HG02763 (cell line): ENCODE results near the gene RSPH1.

Source experiments
- ATAC-seq: cut with Tn5 transposase; IDR thresholded peaks from one replicate; pipeline ENCODE4 v1.9.1; 2021; ENCODE audit warnings: mild to moderate bottlenecking, moderate library complexity; ENCODE audit not compliant: unreplicated experiment

Gene RSPH1

DNA sequence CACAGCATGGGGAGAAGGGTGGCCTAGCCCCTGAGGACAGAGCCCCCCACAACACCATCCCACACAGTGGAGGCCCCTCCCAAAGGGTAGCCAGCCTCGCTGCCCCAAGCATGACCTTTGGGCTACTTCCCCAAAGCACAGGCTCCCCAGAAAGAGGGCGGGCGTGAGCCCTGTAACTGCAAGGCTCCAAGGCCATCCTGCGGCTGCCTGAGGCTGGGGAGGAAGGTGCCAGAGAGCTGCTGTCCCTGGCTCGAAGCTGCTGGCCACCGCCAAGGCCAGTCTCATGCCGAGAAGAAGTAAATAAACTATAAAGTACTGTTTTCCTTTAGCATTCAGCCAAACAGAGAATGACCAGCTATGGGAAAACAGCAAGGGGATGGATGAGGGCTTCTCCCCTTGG, 64.8 kb downstream of the RSPH1 start:
- ATAC-seq, result no peak

DNA sequence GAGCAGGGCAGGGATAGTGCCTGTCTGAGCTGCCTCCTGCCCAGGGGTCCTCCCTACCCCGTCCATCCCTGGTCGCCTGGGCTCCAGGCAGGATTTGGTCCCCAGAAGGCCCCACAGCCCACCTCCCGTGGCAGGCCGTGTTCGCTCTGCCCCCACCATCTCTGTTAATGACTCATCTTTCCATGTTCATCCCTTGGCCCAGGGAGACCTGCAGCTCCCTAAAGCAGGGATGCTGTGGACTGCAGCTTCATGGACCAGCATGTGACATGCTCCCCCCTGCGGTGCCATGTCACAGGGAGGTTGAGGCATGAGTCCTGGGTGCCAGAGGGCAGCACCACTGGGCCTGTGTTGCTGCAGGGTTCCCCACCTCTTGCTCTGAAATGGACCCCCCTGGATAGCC, 65.5 kb downstream of the RSPH1 start:
- no peak for ATAC-seq

DNA sequence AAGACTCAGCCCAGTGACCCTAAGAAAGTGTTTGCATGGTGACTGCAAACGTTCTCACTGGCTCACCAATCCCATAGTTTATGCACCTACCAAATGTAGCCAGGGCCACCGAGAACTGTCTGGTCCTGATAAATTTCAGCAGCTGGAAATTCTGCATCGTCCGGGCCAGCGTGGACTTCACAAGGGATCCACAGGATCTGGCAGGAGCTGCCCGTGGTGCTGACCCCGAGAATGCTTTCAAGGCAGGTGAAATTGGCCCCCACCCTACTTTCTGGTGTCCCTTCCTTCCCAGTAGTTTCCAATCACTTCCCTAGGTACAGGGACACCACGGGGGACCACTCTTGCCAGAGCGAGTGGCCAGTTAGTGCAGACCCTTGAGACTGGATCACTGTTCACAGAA, 66.2 kb downstream of the RSPH1 start:
- no peak for ATAC-seq

DNA sequence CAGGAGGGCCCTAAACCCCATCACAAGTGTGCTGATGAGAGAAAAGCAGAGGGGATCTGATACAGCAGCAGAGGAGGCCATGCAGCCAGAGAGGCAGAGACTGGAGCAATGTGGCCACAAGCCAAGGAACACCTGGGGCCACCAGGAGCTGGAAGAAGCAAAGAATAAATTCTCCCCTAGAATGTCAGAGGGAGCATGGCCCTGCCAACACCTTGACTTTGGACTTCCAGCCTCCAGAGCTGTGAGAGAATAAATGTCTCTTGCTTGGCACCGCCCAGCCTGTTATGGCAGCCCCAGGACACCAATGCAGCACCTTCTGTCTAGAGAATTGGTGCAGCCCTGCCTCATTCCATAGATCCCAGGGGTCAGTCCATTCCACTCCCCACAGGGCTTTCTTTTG, 67.0 kb downstream of the RSPH1 start:
- ATAC-seq, result no peak

DNA sequence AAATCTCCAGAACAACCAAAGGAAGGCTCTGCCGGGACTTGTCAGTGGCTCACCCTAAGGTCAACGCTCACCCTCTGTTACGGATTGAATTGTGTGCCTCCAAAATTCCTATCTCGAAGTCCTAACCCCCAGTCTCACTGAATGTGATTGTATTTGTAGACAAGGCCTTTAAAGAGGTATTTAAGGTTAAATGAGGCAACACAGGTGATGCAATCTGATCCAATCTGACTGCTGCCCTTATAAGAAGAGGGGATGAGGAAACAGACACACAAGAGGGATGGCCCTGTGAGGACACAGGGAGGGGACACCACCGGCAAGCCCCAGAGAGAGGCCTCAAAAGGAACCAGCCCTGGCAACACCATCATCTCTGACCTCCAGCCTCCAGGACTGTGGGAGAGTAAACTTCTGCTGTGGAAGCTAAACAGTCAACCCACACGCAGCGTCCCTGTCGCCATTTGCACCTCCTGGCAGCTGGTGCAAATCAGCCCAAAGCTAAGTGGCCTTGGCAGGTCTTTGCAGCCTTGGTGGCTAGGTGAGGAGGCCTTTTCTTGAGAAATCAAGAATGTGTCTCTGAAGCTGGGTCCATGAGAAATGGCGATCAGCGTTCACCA, 68.1 kb downstream of the RSPH1 start:
- no peak for ATAC-seq

DNA sequence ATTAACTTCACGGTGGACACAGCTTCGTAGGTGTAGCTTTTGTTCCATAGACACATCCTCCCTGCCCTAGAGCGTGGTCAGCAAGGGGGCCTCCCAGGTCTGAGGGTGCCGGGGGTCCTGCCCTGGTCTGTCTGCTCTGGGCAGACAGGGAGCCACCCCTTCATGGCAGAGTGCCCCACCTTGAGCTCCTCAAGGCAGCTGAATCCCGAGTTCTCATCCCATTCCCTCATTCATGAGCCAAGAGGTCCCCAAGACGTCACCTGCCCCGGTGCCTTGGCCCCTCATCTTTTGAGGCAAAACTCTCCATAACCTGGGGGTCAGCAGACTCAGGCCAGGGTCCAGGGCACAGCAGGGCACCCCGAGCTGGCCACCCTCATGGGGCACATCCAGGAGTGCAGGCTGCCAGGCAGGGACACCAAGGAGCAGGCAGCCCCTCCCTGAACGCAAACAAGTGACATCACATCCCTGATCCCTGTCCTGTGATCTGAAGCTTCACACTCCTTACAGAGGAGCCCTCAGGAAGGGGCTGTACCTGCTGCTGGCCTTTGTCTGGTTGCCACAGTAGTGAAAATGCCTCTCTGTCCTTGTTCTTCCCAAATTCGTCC, 69.0 kb downstream of the RSPH1 start:
- ATAC-seq, result no peak

DNA sequence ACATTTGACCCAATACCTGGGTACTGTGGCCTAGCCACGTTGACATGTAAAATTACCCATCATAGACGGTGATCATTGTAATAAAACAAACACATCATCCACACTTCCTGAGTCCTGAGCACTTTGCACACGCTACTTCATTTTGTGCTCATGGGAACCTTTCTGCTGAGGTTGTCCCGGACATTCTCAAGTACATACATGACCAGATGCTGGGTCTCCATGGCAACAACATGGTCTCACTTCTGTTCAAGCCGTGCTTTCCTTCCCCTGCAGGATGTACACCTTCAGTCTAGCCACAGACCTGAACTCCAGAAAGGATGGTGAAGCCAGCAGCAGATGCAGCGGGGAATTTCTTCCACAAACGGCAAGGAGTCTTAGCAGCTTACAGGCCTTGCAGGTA, 69.6 kb downstream of the RSPH1 start:
- ATAC-seq, result no peak

DNA sequence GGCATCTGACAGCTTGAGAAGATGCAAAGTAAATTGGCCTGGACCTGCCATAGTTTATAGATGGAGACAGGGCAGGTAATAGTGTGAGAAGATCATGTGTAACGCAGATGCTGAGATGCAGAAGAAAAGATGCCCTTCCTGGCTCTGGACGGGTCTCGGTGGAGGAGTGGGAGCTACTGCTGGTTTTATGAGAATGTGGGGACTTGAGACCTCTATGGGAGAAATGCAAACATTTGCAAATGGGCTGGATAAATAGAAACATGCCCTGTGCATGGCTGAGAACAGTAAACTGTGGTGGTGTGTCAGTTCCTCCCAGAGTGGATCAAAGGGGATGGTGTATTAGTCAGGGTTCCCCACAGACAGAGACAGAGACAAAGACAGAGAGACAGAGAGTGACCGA, 70.4 kb downstream of the RSPH1 start:
- no peak for ATAC-seq

DNA sequence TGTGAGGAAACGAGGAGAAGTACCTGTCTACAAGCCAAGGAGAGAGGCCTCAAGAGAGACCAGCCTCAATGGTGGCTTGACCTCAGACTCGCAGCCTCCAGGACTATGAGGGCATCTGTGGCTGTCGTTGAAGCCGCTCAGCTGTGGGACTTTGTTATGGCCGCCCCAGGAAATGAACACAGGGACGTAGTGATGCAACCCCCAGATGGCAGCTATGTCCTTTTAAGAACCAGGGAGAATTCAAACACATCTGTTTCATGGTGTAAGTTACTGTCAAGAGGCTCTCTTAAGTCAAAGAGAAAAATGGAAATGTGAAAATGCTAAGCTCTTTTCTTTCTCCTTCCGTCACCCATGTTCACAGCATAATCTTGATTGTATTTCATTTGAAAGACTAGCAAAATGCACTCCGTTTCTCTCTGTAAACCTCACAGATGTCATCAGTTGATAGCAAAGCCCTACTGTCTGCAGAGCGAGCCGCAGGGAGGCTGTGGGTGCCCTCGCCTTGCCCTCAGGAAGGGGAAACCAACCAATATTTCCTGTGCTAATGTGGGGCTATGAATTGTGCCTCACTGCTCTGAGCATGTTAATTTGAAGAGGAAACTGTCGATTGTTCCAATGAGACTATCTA, 71.0 kb downstream of the RSPH1 start:
- no peak for ATAC-seq

DNA sequence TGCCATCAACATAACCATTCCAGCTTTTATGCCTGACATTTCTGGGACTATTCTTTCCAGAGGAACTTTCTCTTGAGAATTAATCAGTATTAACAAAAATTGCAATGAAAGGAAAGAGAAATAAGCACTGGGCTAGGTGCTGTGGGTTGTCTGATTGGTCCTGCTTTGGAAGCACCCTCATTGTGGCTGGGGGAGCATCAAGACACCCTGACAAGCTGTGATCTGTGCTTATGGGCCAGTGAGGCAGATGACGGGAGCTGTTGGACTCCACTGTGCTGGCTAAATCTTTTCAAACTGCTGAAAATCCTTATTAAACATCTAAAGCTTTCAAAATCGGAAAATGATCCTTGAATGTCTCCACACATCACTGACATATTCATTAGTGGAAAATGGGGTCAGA, 72.3 kb downstream of the RSPH1 start:
- ATAC-seq, result no peak

DNA sequence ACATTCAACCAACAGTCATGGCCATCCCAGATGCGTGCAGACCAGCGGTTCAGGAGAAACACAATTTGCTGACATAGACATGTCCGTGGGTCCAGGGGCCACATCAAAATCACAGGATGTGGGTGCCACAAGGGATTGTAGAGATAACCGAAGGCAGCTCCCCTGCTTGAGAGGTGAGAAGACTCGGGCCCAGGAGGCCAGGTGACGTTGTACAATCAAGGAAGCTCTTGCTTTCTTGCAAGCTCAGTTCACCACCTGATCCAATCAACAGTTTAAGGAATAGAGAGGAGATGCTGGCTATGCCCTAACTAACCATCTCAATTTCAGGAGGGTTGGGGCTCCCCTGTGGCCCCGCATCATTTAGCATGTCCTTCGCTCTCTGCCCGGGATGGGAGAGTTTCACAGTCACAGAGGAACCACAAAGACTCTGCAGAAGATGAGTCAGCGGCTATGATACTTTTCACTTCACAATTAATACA, 72.8 kb downstream of the RSPH1 start:
- ATAC-seq, result no peak
